Embryonic facial prominence (tissue), 1 donor: ENCODE data around the gene COL5A2.

Source experiments
- DNase-seq: peaks from one replicate; pipeline ENCODE4 v3.0.0-alpha.2; 2016; ENCODE audit errors: extremely low spot score

Gene COL5A2

DNA sequence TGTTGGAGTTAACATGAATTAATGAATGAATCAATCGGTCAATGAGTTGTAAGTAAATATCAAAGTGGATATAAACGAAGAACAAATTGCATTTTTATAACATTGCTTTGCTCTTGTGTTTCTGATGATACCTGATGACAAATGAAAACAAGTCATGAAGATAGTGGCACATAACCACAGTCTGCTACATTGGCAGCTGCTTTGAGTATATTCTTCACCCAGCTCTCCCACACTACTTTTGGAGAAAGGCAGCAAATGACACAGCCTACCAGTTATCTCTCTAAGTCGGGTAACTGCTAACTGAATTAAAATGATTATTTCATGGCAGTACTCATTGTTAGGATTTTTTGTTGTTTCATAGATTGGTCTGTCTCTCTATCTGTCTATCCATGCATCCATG is 76.8 kb downstream of the COL5A2 start:
- DNase-seq: no peak

DNA sequence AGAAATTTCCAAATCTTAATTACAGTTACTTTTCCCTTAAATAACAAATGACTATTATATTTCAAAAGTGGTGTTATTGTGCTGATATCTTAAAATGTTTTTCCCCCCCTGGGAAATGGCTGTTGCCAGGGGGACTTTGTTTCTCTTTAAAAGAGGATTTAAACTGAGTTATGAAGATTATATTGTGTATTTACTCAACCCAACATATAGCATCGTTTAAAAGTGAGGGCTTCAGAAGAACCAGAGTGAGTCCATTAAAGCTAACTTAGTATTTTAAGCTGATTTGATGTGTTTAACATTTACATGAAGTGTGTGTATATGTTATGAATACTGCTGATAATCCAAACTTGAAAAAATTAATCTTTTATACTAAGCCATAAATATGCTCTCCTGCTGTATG is 81.6 kb downstream of the COL5A2 start:
- DNase-seq: no peak

DNA sequence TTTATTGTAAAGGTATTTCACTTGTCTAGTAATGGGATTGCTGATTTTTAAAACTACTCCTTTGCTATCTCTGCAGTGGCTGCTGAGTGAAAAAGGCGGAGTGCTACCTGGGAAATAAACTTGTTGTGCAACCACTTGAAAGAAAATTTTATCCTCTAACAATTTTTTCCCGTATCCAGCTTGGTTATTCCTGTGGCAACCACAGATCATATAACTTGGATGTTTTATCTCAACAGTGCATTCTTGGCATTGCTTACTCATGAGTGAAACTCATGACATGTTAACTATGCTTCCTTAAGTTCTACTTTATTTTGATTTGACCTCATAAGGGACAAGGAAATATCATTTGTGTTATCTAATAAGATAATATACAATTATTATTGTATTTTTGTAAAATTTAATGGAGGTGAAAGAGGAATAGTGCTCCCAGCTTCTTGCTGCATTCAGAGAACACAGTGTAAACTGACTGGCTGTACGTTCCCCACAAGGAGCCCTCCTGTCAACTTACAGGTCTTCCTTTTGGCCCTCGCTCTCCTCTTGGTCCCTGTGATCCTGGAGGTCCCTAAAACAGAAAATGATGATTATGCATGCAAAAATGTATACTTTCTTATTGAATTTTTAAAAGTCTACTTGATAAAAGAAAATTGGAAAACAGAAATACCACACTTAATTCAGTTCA is 82.7 kb downstream of the COL5A2 start:
- no peak for DNase-seq

DNA sequence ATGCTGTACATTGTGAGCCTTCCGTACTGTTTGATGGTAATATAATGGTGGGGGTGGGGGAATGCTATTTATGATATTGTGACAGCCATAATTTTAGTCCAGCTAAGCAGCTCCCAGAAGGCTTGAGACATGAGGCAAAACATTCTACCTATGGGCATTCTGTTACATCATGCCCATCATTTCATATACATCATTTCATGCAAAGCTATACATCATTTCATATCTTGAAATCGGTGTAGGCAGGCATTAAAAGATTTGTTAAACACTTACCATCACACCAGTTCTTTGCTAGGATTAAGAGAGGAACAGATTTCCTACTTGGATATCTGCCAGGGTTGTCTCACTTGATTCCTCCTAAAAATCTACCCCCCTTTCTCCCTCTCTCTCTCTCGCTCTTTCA is 84.5 kb downstream of the COL5A2 start:
- no peak for DNase-seq

DNA sequence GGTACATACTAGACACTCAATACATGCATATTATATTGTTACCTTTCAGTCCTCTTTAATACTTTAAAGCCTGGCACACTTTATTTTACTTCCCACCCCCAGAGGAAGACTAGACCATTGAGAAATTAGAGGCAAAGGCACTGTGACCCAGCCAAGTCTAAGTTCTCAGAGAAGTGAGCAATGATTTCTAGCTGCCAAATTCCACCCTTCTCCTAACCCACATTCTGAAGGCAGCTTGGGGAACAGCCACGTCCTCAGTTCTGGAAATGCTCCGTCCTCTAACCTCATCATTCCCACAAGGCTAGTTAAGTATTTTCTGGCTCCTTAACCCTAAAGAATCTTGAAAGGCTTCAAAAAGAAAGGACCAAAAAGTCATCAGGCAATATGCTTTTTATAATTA is 86.6 kb downstream of the COL5A2 start:
- no peak for DNase-seq

DNA sequence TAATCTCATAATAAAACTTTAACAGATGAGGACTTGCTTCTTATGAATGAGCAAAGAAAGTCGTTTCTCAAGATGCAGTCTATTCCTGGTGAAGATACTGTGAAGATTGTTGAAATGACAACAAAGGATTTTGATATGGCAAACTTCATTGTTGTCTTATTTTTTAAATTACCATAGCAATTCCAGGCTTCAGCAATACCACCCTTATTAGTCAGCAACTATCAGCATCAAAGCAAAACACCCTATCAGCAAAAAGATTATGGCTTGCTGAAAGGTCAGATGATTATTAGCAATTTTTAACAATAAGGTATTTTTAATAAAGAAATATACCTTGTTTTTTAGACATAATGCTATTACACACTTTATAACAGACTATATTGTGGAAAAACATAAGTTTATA is 88.3 kb downstream of the COL5A2 start:
- DNase-seq: no peak

DNA sequence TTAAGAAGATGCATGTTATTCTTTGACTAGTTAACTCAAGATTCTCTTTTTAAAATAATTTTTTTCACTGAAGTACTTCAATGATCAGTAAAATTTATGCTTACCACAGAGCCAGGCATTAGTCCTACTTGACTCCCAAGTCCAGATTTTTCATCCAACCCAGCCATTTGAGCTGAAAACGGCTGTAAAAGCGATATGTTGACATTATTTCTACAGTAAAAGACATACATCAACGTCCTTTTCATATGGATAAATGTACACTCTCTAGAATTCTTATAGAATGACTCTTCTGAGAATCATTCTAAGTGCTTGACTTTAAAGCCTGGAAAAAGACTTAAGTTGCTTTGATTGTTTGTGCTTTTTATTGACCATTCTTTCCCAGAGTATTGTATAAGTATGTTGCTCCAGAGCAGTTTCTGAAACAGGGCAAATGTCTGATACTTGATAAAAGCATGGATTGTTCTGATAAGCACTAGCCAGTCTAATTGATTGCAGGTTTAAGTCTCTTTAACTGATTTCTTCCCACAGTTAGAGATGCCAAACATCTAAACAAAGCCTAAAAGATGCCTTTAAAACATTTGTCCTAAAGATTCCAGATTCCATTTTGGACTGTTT is 90.9 kb downstream of the COL5A2 start:
- no peak for DNase-seq

DNA sequence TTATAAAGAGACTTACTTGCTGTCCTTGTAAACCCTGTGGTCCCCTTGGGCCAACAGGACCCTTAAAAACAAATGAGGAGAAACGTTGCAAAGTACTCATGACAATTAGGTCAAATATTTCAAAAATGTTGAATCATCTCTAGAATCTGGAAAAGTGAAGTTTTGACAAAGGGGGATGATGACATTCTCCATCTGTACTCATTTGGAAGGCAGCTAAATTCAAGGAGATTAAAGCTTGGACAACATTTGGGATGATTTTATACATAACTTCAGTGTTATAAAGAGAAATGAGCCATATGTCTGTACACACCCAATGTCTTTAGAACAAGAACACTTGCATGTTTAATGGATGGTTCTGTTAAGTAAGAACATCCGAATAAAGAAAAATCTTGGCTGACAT is 92.9 kb downstream of the COL5A2 start:
- no peak for DNase-seq

DNA sequence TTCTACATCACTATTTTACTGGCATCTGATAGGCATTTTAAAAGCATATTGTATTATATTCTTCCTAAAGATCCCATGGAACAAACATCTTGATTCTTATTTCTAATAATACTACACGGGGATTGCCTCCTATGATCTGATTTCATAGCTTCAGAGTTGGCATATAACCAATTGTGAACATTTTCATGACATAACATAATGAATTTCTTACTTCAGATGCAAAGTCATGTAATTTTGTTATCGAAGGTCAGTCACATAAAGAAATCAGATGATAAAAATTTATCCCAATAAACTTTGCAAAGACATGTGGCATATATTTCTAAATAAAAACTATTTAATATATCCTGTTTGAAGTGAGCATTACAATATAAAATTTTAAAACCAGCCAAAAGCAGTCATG is 93.3 kb downstream of the COL5A2 start:
- no peak for DNase-seq

DNA sequence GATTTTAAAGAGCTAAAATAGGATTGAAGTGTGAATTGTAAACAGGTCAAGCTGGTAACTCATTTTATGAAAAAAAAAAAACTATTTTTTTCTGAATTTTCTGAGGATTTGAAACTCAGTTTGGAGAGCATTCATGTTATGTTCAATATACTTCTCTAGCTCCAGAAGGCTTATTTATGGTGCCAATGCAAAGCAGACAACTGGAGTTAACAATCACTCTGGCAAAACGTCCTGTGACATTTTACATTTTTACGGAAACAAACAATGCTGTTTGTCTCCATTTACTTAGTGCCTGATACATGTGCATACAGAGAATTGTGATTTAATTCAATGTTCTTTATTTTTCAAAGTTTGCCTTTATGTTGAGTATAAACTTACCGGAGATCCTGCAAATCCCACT is 96.0 kb downstream of the COL5A2 start:
- DNase-seq: no peak

DNA sequence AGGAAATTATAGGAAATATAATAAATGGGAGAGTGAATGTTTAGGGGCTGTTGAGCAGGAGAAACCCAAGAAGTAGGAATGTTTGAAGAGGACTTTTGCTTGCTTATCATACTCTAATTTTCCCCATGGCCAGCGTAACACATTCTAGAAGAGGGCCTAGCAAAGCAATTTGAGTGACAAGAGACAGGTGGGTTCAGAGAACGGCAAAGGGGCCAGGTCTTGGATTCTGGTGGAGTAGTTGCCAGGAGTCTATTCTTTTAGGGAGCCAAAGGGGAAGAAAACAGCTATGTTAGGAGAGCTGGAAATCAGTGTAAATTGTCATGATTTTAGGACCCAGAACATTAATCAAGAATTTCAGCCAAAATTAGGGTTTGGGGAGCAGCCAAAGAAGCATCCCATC is 96.5 kb downstream of the COL5A2 start:
- no peak for DNase-seq

DNA sequence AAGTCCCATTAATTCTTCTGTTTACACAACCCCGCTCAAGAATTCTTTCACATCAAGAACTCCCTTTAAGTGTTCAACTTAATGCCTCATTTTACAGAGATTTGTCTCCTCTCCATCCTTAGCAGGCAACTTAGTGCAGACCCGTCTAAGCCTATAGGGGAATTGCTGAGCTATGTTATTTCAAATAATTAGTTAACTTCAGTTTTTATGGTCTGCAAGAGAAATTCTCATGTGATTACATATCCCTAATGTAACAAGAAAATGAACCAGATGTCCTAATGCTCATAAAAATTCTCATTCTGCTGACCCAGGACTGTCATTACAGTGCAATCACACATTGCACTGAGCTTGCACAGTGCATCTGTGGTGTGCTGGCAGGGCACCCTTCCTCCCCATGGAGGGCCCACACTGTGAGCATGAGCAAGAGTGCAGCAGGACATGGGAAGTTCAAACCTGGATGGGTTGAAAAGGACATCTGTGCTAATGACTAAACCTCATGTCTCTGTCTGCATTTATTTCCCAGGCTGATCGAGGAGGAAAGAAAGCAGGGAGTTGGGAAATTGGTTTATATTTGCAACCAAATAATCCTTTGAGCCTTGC is 97.1 kb downstream of the COL5A2 start:
- DNase-seq: no peak

DNA sequence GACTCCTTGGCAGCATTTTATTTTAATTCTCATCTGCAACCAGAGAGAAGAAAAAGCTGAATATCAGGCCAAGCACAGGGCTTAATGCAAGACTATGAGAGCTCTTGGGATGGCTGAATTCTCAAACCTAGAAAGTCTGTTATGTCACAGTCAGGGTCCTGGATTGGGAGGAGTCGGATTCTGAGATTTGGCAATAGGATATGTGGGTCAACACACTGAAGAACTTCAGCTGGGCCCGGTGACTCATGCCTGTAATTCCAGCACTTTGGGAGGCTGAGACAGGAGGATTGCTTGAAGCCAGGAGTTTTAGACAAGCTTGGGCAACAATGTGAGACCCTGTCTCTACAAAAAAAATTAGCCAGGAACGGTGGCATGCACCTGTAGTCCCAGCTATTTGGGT is 103.0 kb downstream of the COL5A2 start:
- no peak for DNase-seq

DNA sequence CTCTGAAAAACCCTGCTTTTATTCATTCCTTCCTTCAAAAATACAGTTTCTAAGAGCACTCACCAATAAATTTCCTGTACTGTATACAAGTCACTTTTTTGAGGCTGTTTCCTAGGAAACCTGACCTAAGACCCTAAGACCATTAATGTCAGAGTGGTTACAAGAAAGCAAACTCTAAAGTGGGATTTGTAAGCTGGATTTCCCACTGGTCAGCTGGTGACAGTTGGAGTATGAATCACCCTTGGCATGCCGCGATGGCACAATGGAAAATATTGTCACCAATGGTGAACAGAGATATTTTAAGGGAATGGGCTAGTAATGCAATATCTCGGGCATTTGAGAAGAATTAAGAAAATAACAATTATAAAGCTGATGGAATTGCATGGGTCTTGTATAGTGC is 103.4 kb downstream of the COL5A2 start:
- no peak for DNase-seq

DNA sequence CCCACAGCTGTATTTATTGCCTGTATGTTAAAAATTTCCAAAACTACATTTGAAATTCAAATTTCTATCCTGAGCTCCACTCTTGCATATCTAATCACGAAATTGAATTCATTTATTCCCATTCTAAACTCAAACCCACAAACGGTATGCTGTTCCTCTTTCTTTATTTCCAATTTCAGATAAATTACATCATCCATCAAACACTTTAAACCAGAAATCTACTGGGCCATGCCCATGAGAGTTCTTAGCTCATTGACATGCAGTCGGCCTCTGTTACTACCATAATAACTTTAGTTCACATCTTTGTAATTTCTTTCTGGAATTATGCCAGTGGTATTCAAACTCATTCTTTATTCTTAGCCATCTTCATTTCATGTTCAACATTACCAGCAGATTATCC is 105.1 kb downstream of the COL5A2 start:
- no peak for DNase-seq

DNA sequence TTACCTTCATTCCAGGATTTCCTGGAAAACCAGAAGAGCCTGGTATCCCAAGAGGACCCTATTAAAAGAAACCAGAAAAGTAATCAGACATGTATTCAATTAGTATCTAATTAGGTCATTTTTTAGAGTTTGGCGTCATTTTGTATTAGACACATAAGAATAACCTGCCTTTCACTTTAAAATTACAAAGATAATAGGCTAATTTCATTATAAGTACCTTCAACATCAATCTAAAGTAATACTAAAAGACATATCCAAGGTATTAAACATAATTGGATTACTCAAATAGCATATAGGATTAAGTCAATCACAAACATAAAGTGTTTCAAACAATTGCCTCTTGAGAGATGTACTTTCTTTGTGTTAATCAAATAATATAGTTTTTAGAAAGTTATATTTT is 107.5 kb downstream of the COL5A2 start:
- no peak for DNase-seq

DNA sequence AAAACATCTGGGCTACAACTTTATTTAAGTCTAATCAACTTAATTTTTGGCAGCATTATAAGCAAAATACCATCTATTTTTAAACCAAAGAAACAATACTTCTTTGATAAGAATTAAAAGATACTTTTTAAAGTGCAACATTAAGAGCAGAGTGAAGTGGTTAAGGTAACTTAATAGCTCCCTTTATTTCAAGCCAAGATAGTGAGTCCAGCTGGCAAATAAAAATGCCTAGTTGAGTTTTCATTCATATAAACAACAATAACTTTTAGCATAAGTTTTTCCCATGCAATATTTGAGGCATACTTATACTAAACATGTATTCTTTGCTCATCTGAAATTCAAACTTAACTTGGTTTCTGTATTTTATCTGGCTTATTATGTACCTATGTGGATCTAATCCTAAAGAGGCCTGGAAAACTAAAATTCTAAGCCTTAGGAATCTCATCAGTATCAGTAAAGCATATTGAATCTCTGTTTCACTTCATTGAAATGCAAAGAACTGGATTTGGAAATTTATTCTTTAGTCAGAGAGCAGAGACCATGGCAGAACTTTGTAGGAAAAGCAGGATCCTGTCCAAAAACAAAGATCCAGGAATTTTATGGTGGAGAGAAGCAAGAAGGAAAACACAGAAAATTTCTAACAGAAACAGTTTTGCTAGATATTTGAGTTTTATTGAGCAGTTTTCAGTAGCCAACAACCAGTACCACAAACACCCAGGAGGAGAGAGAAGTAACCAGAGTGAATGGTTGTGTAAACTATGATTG is 109.5 kb downstream of the COL5A2 start:
- DNase-seq: no peak

DNA sequence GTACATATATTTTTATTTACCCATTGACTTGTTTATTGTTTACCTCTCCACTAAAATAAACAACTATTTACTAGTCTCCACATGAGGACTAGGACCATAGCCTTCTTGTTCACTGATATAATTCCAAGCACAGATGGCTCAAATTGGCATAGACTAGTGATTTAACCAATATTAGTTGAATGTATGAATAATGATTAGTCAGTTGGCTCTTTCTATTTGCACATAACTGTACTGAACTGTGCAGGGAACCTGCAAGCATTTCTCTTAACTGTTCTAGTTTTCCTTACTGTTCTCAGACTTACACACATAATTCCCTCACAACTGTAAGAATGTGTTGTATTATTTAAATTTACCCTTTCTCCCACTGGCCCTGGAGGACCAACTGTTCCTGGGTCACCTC is 113.5 kb downstream of the COL5A2 start:
- no peak for DNase-seq

DNA sequence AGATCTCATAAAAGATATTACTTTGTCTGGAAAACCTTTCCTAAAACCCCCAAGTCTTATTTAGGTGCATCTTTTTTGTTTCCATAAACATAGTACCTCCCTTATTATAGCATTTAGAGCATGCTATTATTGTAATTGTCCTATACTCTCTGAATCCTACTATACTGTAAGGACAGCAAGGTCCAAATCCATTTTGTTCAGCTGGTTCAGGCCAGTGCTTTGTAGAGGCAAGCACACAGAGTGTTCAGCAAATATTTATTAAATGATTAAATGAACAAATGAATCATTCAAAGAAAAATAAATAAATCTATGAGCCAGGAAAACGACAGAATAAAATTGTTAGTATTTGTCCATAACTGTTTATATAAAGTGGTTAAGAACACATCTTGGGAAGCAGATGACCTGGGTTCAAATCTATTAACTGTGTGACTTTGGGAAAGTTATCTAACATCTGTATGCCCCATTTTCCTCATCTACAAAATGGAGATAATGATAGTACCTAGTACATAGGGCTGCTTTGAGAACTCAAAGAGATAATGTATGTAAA is 119.4 kb downstream of the COL5A2 start:
- no peak for DNase-seq

DNA sequence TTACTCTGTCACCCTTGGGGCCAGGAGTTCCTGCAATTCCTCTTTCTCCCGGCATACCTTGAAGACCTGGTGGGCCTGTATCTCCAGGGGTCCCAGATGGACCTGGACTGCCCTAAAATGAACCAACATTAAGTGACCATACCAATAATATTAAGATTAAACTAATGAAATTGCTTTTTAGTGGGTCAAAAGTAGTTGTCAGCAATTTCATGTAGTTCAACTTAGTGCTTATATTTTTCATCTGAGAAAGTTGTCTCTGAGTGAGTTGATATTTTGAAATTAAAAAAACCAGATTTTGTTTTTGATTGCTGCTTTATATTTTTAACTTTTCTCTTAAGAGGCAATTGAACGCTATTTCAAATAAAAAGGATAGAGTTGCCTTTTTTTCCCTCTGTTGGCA is 122.2 kb downstream of the COL5A2 start:
- no peak for DNase-seq

DNA sequence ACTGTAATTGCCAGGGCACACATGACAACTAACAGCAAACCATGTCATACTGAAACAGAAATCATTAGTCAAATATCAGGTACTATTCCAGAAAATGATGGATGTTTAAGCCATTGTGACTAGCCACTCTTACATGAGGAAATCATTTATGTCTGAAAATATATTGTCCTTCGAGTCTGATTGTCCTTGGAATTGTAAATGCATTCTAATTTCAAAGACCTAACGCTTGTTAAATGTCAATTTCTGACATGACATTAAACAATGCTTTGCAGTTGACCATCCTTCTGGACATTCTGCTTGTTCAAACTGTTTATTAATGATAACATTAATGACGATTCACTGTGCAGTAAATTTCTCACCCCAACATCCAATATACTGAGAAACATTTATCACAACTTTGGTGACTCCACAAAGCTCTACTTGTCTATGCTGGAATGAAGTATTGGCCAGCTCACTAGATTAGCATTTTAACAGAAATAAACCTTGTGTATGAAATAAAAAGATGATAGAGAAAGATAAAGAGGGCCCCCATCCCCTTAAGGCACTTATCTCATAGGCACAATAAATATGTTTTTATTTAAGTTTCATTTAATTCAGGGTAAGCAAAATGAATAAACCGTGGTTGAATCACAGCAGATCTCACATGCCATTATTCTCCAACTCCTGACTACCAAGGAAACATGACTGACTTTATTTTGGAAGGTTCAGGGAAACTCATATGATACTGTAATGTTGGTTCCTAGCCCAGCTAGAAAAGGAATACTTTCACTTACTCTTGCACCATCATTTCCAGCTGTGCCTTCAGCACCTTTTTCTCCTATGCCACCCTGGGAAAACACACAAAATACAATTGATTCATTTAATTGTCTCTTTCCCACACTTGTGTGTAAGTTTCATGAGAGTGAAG is 123.1 kb downstream of the COL5A2 start:
- no peak for DNase-seq
